Keratinocyte (primary cell): Measurements from ENCODE around the gene CDKAL1. TPM values are rescaled to one million over a fixed set of nuclear protein-coding genes. Genes with fewer than 3 reads are reported as not detected.

Source experiments
- DNase-seq: peaks from one replicate; pipeline ENCODE4 v3.0.0-alpha.2; 2011; ENCODE audit warnings: low read depth, missing footprints, low spot score
- FAIRE-seq: peaks from 2 replicates; lab custom pipeline; 2011; peaks lifted over from hg19 to GRCh38; lab: Jason Lieb, UNC
- H2AFZ ChIP-seq: 2 replicates; pipeline ENCODE4 v1.6.0; 2012; ENCODE audit warnings: low read length, control low read depth, inconsistent platforms; ENCODE audit not compliant: control insufficient read depth
- H3K27ac ChIP-seq: 2 replicates; pipeline ENCODE4 v1.5.1; 2011; ENCODE audit warnings: low read length; ENCODE audit not compliant: control insufficient read depth, insufficient read depth
- H3K27me3 ChIP-seq: 3 replicates; pipeline ENCODE4 v1.6.0; 2011; ENCODE audit warnings: low read length; ENCODE audit not compliant: control insufficient read depth, insufficient read depth; ENCODE audit errors: extremely low read depth
- H3K36me3 ChIP-seq, 2 experiments: 2 replicates in 1 of 2; 3 replicates in 1 of 2; pipeline ENCODE4 v1.5.1; 2011; ENCODE audit warnings: low read length in 2 of 2, mild to moderate bottlenecking in 1 of 2; ENCODE audit not compliant: control insufficient read depth in 2 of 2, insufficient read depth in 2 of 2; ENCODE audit errors: extremely low read depth in 1 of 2
- H3K4me1 ChIP-seq: 3 replicates; pipeline ENCODE4 v1.5.1; 2011; ENCODE audit warnings: low read length; ENCODE audit not compliant: control insufficient read depth, insufficient read depth; ENCODE audit errors: extremely low read depth
- H3K4me2 ChIP-seq: 3 replicates; pipeline ENCODE4 v1.6.0; 2011; ENCODE audit warnings: low read depth, low read length; ENCODE audit not compliant: control insufficient read depth, insufficient read depth; ENCODE audit errors: extremely low read depth
- H3K4me3 ChIP-seq, 3 experiments: fragments of 200-600 bp in 1 of 3; sonication (generic) in 1 of 3; 2 replicates in 2 of 3; 3 replicates in 1 of 3; pipeline ENCODE4 v1.5.1; 2011 to 2016; ENCODE audit warnings: low read length in 3 of 3, mild to moderate bottlenecking in 3 of 3, control low read depth in 2 of 3, inconsistent platforms in 1 of 3, low read depth in 1 of 3, mixed read lengths in 1 of 3, mixed run types in 1 of 3, moderate library complexity in 1 of 3; ENCODE audit not compliant: control insufficient read depth in 2 of 3, insufficient read depth in 2 of 3; ENCODE audit errors: extremely low read depth in 1 of 3
- H3K79me2 ChIP-seq: 2 replicates; pipeline ENCODE4 v1.6.0; 2012; ENCODE audit warnings: low read length; ENCODE audit not compliant: control insufficient read depth, insufficient read depth
- H3K9ac ChIP-seq: 3 replicates; pipeline ENCODE4 v1.6.0; 2011; ENCODE audit warnings: low read length; ENCODE audit not compliant: control insufficient read depth, insufficient read depth; ENCODE audit errors: extremely low read depth
- H3K9me1 ChIP-seq: 3 replicates; pipeline ENCODE4 v1.6.0; 2011; ENCODE audit warnings: low read length; ENCODE audit not compliant: control insufficient read depth, insufficient read depth; ENCODE audit errors: extremely low read depth
- H3K9me3 ChIP-seq: 2 replicates; pipeline ENCODE4 v1.5.1; 2012; ENCODE audit warnings: low read depth, low read length; ENCODE audit not compliant: control insufficient read depth
- H4K20me1 ChIP-seq: 3 replicates; pipeline ENCODE4 v1.6.0; 2011; ENCODE audit warnings: low read length; ENCODE audit not compliant: control insufficient read depth, insufficient read depth; ENCODE audit errors: extremely low read depth
- EZH2 ChIP-seq: IDR thresholded peaks from one replicate; pipeline ENCODE4 v1.6.1; 2012; ENCODE audit warnings: inconsistent platforms, mild to moderate bottlenecking, low read length, moderate library complexity
- dilution Hi-C: fragments of 300-500 bp; cut with MboI; formaldehyde crosslinking; loops from one replicate; pipeline ENCODE4 v1.7.0; 2020; ENCODE audit warnings: low sequenced_read_pairs; ENCODE audit not compliant: extremely low pct_ligation_motif_present
- polyA plus RNA-seq, 5 experiments: library from polyadenylated mRNA; depleted of rRNA in 3 of 5; stranded (reverse) in 3 of 5; stranded (forward) in 1 of 5; unstranded in 1 of 5; fragments of >200 nt; gene quantifications; 1 replicate in 1 of 5; 2 replicates in 3 of 5; 3 replicates in 1 of 5; pipeline versions ENCODE4 v1.2.1 to v1.2.3, GENCODE V29; 2011 to 2012; ENCODE audit warnings: missing spikeins in 2 of 5, low read depth in 1 of 5, low replicate concordance in 1 of 5
- TF ChIP-seq, protein P1 (sequence below), 3 experiments: IDR thresholded peaks in 1 of 3; conservative IDR thresholded peaks in 1 of 3; optimal IDR thresholded peaks in 1 of 3; 2 replicates in 2 of 3; 3 replicates in 1 of 3; pipeline versions ENCODE3 to v1.5.1; 2011; ENCODE audit warnings: low read length in 3 of 3, mild to moderate bottlenecking in 3 of 3, moderate library complexity in 2 of 3, control low read depth in 1 of 3, inconsistent platforms in 1 of 3; ENCODE audit not compliant: insufficient read depth in 2 of 3; ENCODE audit errors: extremely low read depth in 1 of 3

CDKAL1 gene
- polyA plus RNA-seq, 1 donor (not counting 4 experiments of a cell fraction or from before 2014, with no cell fraction given): 5.6 TPM

DNA sequence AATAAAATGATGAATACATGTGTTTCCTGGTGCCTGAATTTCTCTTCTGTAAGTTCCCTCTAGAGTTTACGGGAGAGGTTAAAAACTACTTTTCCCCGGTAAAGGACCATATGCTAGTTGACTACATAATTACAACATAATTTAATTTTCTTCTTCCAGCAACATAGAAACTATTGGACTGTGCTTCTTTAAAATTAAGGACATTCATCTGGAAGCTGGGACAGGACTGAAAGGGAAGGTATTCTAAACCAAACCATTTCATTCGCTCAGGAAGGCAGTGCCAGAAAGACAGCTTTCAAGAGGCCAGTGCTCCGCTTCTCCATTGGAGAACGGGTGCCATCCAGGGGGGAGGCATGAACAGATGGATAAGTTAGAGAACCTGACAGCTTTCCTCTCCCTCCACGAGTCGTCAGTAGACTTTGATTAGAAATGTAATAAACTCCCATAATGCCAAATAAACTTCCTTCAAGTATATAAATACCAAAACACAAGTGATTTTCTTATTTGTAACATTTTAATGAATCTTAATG lies 601.3 kb downstream of the CDKAL1 start:
- H4K20me1 ChIP-seq: no peaks in the 10 kb centered on the region
- H3K4me2 ChIP-seq: no peak overlapping the region
- H3K9me1 ChIP-seq: no peaks in the 10 kb centered on the region
- H3K4me1 ChIP-seq: no peaks in the 10 kb centered on the region
- H3K9me3 ChIP-seq: no peaks in the 10 kb centered on the region
- H3K27me3 ChIP-seq: no peaks in the 10 kb centered on the region
- H3K27ac ChIP-seq: no peak overlapping the region
- no peak overlapping the region for H3K9ac ChIP-seq
- no peak overlapping the region for H3K4me3 ChIP-seq
- H3K79me2 ChIP-seq: no peaks in the 10 kb centered on the region
- DNase-seq (no peak), FAIRE-seq (no peak)
- dilution Hi-C loops: no loop called here
- H2AFZ ChIP-seq: no peak overlapping the region
- H3K36me3 ChIP-seq: no peaks in the 10 kb centered on the region
- TF ChIP-seq, protein P1, sequence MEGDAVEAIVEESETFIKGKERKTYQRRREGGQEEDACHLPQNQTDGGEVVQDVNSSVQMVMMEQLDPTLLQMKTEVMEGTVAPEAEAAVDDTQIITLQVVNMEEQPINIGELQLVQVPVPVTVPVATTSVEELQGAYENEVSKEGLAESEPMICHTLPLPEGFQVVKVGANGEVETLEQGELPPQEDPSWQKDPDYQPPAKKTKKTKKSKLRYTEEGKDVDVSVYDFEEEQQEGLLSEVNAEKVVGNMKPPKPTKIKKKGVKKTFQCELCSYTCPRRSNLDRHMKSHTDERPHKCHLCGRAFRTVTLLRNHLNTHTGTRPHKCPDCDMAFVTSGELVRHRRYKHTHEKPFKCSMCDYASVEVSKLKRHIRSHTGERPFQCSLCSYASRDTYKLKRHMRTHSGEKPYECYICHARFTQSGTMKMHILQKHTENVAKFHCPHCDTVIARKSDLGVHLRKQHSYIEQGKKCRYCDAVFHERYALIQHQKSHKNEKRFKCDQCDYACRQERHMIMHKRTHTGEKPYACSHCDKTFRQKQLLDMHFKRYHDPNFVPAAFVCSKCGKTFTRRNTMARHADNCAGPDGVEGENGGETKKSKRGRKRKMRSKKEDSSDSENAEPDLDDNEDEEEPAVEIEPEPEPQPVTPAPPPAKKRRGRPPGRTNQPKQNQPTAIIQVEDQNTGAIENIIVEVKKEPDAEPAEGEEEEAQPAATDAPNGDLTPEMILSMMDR (optimal IDR thresholded peaks at IDR 0.05 in 1 of 3, IDR thresholded peaks at IDR 0.05 in 1 of 3, conservative IDR thresholded peaks at IDR 0.05 in 1 of 3; ENCODE audit: extremely low read depth in 1 of 3, insufficient read depth in 2 of 3, low read length in 3 of 3): no peak
- TF ChIP-seq EZH2: no peak

DNA sequence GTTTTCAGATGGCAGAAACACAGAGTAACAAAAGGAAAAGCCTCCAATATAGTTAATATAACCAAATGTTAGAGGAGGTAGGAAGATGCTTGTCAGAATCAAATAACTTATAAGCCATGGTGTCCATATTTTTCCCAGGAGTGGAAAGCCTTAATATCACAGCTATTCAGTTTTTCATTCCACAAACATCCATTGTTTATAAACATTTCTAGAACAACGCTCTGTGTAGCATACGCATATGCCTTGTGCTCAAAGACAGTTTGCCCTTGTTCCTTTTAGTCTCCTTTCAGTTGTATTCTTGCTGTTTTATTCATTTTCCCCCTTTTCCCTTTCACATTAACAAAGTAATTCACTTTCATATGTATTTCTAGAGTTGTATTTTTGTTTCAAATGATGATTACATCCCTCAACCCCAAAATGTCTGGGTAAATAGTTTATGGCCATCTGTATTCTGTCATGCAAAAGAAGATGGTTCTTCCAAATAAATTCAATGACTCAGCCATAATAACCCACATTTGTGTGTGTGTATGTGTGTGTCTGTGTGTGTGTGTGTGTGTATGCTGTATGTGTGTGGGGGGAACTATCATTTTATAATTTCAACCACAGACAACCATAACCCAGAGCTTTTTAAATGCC lies 603.6 kb downstream of the CDKAL1 start:
- H3K4me1 ChIP-seq: no peaks in the 10 kb centered on the region
- no peak overlapping the region for H3K4me3 ChIP-seq
- H4K20me1 ChIP-seq: no peaks in the 10 kb centered on the region
- no peaks in the 10 kb centered on the region for H3K9me1 ChIP-seq
- FAIRE-seq (no peak), DNase-seq (no peak)
- no peaks in the 10 kb centered on the region for H3K9me3 ChIP-seq
- TF ChIP-seq, protein P1 (optimal IDR thresholded peaks at IDR 0.05 in 1 of 3, IDR thresholded peaks at IDR 0.05 in 1 of 3, conservative IDR thresholded peaks at IDR 0.05 in 1 of 3; ENCODE audit: extremely low read depth in 1 of 3, insufficient read depth in 2 of 3, low read length in 3 of 3): no peak
- TF ChIP-seq EZH2: no peak
- H3K79me2 ChIP-seq: no peaks in the 10 kb centered on the region
- H3K9ac ChIP-seq: no peak overlapping the region
- H3K27me3 ChIP-seq: no peaks in the 10 kb centered on the region
- no peaks in the 10 kb centered on the region for H3K36me3 ChIP-seq
- dilution Hi-C loops: no loop called here
- H3K4me2 ChIP-seq: no peak overlapping the region
- H3K27ac ChIP-seq: no peak overlapping the region
- H2AFZ ChIP-seq: no peak overlapping the region
